ENCODE measurements around the gene ANKRD29.
A peak's percentile ranks its signal among the peaks of the same experiment; 100 is the strongest.

The ANKRD29 gene

GRCh38 chr18:23706971-23707640 is 44.4 kb upstream of the ANKRD29 start:
- intact Hi-C loops (cut with DNase I; ENCODE audit: low total_unique reads): no loop called here
- Histone ChIP-seq H3K27ac (no peak overlapping the region), H3K36me3 (peaks cover 0 to 5% (median 0%) of the 10 kb centered on the region in 3 donors), H3K4me1 (peaks cover 0 to 3% (median 0%) of the 10 kb centered on the region in 4 donors), H3K9me3 (peaks cover 0 to 9% (median 0%) of the 10 kb centered on the region in 3 donors), H3K27me3 (peaks cover 0 to 3% of the 10 kb centered on the region in 2 donors), H3K4me3 (no peak overlapping the region)
- no peak for DNase-seq
- no peak for TF ChIP-seq CTCF (IDR thresholded peaks at IDR 0.05)

- intact Hi-C loops (cut with DNase I; ENCODE audit: low total_unique reads): no loop called here
These were observed 42.1 kb upstream of the ANKRD29 start for GRCh38 chr18:23704806-23705205.

GRCh38 chr18:23703987-23704384 is 41.3 kb upstream of the ANKRD29 start:
- Histone ChIP-seq H3K27ac (no peak overlapping the region), H3K4me3 (no peak overlapping the region), H3K27me3 (peaks cover 0 to 3% of the 10 kb centered on the region in 2 donors), H3K36me3 (peaks cover 0 to 5% (median 0%) of the 10 kb centered on the region in 3 donors), H3K4me1 (peaks cover 0 to 3% (median 0%) of the 10 kb centered on the region in 4 donors), H3K9me3 (peaks cover 0 to 9% (median 0%) of the 10 kb centered on the region in 3 donors)
- DNase-seq: no peak
- no peak for TF ChIP-seq CTCF (IDR thresholded peaks at IDR 0.05)
- intact Hi-C loops (cut with DNase I; ENCODE audit: low total_unique reads): no loop called here

More at GRCh38 chr18:23704806-23705205, 42.1 kb upstream of the ANKRD29 start:
- Histone ChIP-seq H3K9me3 (peaks cover 0 to 9% (median 0%) of the 10 kb centered on the region in 3 donors), H3K27me3 (peaks cover 0 to 3% of the 10 kb centered on the region in 2 donors), H3K4me3 (no peak overlapping the region), H3K27ac (no peak overlapping the region), H3K4me1 (peaks cover 0 to 3% (median 0%) of the 10 kb centered on the region in 4 donors), H3K36me3 (peaks cover 0 to 5% (median 0%) of the 10 kb centered on the region in 3 donors)
- no peak for DNase-seq
- TF ChIP-seq CTCF (IDR thresholded peaks at IDR 0.05): no peak

- DNase-seq: no peak
- no peak overlapping the region for H3K27ac ChIP-seq
These were observed 40.6 kb upstream of the ANKRD29 start for GRCh38 chr18:23703057-23703986.

More at GRCh38 chr18:23703057-23703986, 40.6 kb upstream of the ANKRD29 start:
- no peak overlapping the region for H3K4me3 ChIP-seq
- peaks cover 0 to 3% of the 10 kb centered on the region in 2 donors for H3K27me3 ChIP-seq
- H3K4me1 ChIP-seq: peaks cover 0 to 3% (median 0%) of the 10 kb centered on the region in 4 donors
- H3K36me3 ChIP-seq: peaks cover 0 to 5% (median 0%) of the 10 kb centered on the region in 3 donors
- intact Hi-C loops (cut with DNase I; ENCODE audit: low total_unique reads): no loop called here
- H3K9me3 ChIP-seq: peaks cover 0 to 9% (median 0%) of the 10 kb centered on the region in 3 donors
- peak; percentile 27 to 54 for TF ChIP-seq CTCF (IDR thresholded peaks at IDR 0.05)

Data from tibial artery (tissue), 4 donors.